Ramos (cell line): ENCODE results near the gene C5orf47.

Experiments used
- in situ Hi-C: fragments of 300-500 bp; cut with MboI; formaldehyde crosslinking; loops from one replicate; pipeline ENCODE4 v1.14.3; 2022; ENCODE audit warnings: low sequenced_read_pairs; ENCODE audit not compliant: unreplicated experiment

The C5orf47 gene

DNA sequence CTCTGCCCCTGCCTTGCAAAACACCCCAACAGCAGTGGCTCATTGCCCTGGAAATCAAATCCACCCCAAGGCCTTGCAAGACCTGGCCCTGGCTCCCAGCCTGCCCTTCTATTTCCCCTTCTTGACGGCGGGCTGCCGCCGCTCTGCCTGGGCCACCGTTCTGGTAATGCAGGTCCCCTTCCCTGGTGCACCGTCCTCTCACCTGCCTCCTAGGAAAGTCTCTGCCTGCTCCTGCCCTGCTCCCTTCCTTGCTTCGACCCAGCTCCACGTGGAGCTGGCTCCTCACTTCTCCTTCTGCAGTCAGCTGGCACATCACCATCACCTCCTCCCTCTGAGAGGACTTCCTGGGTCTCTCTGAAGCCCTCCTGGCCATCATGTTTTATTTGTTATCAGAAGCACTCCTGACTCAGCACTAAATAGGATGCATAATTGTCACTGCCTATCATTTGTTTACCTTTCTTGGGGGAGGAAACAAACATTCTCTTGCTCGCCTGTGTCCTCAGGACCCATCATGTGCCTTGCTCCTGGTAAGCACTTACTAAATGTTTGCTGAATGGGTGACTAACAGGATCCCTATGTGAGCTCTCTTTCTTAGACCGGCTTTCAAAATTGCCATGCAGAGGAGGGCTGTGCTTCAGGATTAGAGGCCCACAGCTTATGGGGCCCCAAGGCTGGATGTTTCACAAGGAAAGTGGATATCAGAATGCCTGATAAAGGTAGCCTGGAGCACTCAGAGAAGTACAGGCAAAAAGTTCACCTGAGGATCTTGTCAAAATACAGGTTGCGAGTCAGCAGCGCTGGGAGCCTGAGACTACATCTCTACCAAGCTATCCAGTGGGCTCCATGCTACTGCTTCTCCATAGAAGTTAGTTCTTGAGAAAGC, 19.6 kb upstream of the C5orf47 start:
- in situ Hi-C loops: loop anchor here (5.0 kb wide), 1 partner anchor 347 kb away; no protein-coding TSS in a partner anchor

- in situ Hi-C loops: loop anchor here (5.0 kb wide), 1 partner anchor 349 kb away; no protein-coding TSS in a partner anchor
Measured at GRCh38 chr5:173970878-173971650, 17.9 kb upstream of the C5orf47 start.

GRCh38 chr5:173971681-173972345, 17.2 kb upstream of the C5orf47 start:
- in situ Hi-C loops: loop anchor here (5.0 kb wide), 1 partner anchor 350 kb away; no protein-coding TSS in a partner anchor

DNA sequence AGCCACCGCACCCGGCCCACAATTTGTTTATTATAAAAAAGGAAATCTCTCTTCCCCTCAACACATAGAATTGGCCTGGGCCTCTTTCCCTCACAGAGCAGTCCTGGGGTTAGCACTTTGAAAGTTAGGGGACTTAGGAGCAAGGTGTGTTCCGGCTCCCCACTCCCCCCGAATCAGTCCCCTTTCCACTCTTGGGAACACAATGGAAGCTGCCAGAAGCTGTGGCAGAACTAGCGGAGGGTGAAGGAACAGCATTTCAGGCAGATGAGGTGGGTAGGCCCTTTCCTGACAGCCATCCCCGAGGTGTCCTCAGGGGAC, 16.4 kb upstream of the C5orf47 start:
- in situ Hi-C loops: loop anchor here (5.0 kb wide), 1 partner anchor 350 kb away; no protein-coding TSS in a partner anchor

- in situ Hi-C loops: loop anchor here (5.0 kb wide), 1 partner anchor 351 kb away; no protein-coding TSS in a partner anchor
Measured at GRCh38 chr5:173972925-173973615, 15.9 kb upstream of the C5orf47 start.

DNA sequence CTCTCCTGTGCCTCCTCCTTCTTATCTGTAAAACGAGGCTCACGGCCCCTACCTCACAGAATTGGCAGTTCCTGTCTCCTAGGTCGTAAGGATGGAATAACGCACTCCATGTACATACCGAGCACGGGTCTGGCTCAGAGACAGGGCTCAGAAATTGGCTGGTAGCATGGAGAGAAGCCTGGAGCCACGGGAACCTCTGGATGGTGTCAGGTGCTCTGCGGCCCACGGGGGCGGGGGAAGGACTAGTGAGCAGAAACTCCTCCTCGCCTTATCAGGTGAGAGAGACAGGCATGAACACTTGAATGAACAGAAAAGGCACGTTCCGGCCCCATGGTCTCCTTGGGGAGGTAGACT, 15.4 kb upstream of the C5orf47 start:
- in situ Hi-C loops: loop anchor here (5.0 kb wide), 1 partner anchor 351 kb away; no protein-coding TSS in a partner anchor

- in situ Hi-C loops: loop anchor here (5.0 to 25.0 kb wide), 2 partner anchors 352 to 687 kb away; no protein-coding TSS in a partner anchor
Measured at GRCh38 chr5:173974688-173975239, 14.2 kb upstream of the C5orf47 start.

DNA sequence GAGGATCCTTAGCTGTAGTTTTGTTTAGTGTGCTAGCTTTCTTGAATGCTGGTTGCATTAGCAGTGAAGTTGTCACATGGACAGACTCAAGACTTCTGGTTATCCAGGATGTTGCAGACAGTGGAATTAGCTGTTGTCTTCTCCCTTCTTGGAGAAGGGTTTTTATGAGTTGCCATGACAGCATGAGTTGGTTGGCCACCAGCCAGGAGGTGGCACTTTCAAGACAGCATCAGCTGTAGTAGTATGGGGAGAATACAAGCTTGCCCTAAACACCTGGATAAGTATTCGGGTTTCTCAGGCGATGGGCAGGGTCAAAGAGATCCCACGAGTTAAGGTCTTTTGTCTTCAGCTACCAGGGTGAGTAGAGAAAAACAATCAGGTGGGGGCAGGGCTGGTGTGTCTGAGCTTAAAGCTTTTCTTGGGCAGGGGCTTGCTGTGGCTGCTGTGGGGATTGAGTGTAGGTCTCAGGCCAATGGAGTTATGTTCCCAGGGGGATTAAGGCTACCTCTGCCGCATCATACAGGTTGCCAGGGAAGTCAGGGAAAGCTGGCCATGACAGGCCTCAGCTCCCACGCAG, 7.7 kb upstream of the C5orf47 start:
- in situ Hi-C loops: loop anchor here (25.0 kb wide), 1 partner anchor 694 kb away; no protein-coding TSS in a partner anchor

DNA sequence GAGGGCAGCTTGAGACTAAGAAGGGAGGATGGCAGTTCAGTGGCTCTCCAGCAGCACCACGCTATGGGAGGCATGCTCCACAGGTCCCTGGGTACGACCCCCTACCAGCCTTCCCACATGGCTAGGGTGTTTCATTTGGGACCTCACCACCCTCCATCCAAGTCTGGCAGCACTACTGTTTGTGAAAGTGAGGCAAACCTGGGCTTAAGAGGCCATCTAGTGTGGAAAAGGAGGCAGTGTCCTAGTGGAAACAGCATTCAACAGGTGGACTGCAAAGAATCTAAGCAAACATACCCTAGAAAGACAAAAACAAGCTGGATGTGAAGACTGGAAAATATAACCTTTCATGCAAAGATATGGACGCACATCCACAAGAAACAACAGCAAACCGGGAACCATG, 4.8 kb upstream of the C5orf47 start:
- in situ Hi-C loops: loop anchor here (25.0 kb wide), 1 partner anchor 697 kb away; no protein-coding TSS in a partner anchor

- in situ Hi-C loops: loop anchor here (25.0 kb wide), 1 partner anchor 702 kb away; no protein-coding TSS in a partner anchor
Measured at GRCh38 chr5:173989432-173990082, 587 bp downstream of the C5orf47 start.

DNA sequence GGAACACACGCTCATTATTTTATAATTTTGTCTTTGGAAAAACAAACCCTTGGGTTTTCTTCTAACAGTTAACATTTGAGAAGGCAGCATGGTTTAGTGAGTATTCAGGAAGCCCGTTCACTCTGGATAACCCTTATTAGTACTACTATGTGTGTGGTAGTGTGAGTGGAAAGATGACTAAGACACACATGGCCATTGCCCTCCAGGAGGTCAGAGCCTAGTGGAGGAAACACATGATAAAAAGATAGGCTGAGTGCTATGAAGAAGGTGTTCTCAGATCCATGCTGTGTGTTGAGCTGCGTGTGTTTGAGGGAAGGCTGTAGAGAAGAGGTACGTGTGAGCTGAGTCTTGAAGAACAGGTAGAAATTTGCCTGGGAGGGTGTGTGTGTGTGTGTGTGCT, 8.4 kb downstream of the C5orf47 start:
- in situ Hi-C loops: loop anchor here (25.0 kb wide), 1 partner anchor 710 kb away; no protein-coding TSS in a partner anchor

- in situ Hi-C loops: loop anchor here (25.0 kb wide), 1 partner anchor 711 kb away; no protein-coding TSS in a partner anchor
Measured at GRCh38 chr5:173998531-173998930, 9.6 kb downstream of the C5orf47 start.

DNA sequence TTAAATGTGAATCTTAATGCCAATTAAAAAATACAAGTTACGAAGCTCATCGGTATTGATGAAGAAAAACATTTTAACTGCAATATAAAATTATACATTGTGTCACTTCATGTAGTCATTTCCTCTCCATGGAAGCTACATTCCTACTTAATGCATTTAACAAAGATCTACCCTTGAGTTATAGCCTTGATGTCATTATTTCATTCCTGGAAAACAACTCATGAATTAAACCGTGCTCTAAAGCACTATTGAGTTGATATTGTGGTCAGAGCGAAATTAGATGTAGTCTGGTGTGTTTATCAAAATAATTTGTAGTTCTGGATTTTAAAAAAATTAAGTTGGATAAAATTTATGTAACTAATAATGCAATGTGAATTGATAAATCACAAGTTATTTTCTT, 11.1 kb downstream of the C5orf47 start:
- in situ Hi-C loops: no loop called here

GRCh38 chr5:174003795-174004194, 14.8 kb downstream of the C5orf47 start:
- in situ Hi-C loops: no loop called here

GRCh38 chr5:174008922-174009321, 20.0 kb downstream of the C5orf47 start:
- in situ Hi-C loops: no loop called here

- in situ Hi-C loops: no loop called here
Measured at GRCh38 chr5:174010365-174010764, 21.4 kb downstream of the C5orf47 start.

DNA sequence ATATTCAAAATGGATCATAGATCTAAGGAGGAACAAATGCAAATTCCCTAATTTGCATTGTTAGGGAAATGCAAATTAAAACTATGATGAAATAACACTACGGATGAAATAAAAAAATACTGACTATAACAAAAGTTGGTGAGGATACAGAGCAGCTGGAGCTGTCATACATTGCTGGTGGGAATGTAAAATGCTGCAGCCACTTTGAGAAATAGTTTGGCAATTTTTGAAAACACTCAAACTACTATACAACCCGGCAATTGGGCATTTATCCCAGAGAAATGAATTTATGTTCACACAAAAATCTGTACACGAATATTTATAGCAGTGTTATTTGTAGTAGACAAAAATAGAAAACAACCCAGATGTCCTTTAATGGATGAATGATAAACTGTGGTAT, 22.5 kb downstream of the C5orf47 start:
- in situ Hi-C loops: no loop called here
